Heart right ventricle (tissue), 16 donors: ENCODE measurements around the gene CPXM2. TPM values are rescaled to one million over a fixed set of nuclear protein-coding genes. Genes with fewer than 3 reads are reported as not detected.

Experiments
- ATAC-seq, 8 donors: fragments of 200-7000 bp; cut with Tn5 transposase; one replicate each; pipeline ENCODE4 v1.9.1; 2020; ENCODE audit warnings: mild to moderate bottlenecking in 8 of 8, moderate library complexity in 8 of 8, moderate number of reproducible peaks in 1 of 8
- DNase-seq, 2 donors: peaks; one replicate each; pipeline ENCODE4 v3.0.0-alpha.2; 2020
- H3K27ac ChIP-seq, 10 donors: fragments of 200-600 bp; sonication (generic) in 2 of 10; one replicate each; pipeline versions ENCODE4 v1.5.0 to v1.8.0; 2020 to 2022; ENCODE audit warnings: mild to moderate bottlenecking in 3 of 10
- H3K27me3 ChIP-seq, 7 donors: fragments of 200-600 bp; one replicate each; pipeline ENCODE4 v1.8.0; 2021 to 2022; ENCODE audit warnings: mild to moderate bottlenecking in 2 of 7
- H3K36me3 ChIP-seq, 9 donors: fragments of 200-600 bp; sonication (generic) in 1 of 9; one replicate each; pipeline versions ENCODE4 v1.5.0 to v1.8.0; 2020 to 2022; ENCODE audit warnings: mild to moderate bottlenecking in 2 of 9
- H3K4me1 ChIP-seq, 9 donors: fragments of 200-600 bp; sonication (generic) in 1 of 9; one replicate each; pipeline versions ENCODE4 v1.5.0 to v1.8.0; 2020 to 2022; ENCODE audit warnings: mild to moderate bottlenecking in 4 of 9
- H3K4me3 ChIP-seq, 10 donors: fragments of 200-600 bp; sonication (generic) in 2 of 10; one replicate each; pipeline versions ENCODE4 v1.5.0 to v1.8.0; 2020 to 2022; ENCODE audit warnings: mild to moderate bottlenecking in 7 of 10, moderate library complexity in 2 of 10
- H3K9me3 ChIP-seq, 11 donors: fragments of 200-600 bp in 10 of 11; sonication (generic) in 2 of 11; one replicate each; pipeline versions ENCODE4 v1.5.0 to v1.8.0; 2013 to 2022; ENCODE audit warnings: mild to moderate bottlenecking in 2 of 11, control low read depth in 1 of 11, moderate library complexity in 1 of 11
- WGBS, 2 donors: extraction: QIAGEN DNeasy Blood & Tissue Kit; methylation state at CpG; one replicate each; pipeline ENCODE4 v1.1.7; 2013; ENCODE audit warnings: inconsistent platforms in 1 of 2; 5-methylcytosine and 5-hydroxymethylcytosine counted together
- intact Hi-C, 10 donors: fragments of 100-400 bp; cut with DNase I; formaldehyde crosslinking; loops; one replicate each; pipeline versions ENCODE4 v1.11.1 to v1.14.2; 2022
- polyA plus RNA-seq, 2 donors: library from polyadenylated mRNA; stranded (reverse); fragments of 200-250 nt; gene quantifications; one replicate each; pipeline ENCODE4 v1.2.3, GENCODE V29; 2013
- total RNA-seq, 10 donors: library from RNA; stranded (reverse); fragmentation: NEBNext Ultra II Directional in 3 of 10; extraction: Animal tissue kit (Norgen Biotek cat#: 25700) in 3 of 10; gene quantifications; one replicate each; pipeline versions ENCODE4 v1.2.1 to v1.2.4, GENCODE V29; 2021 to 2023
- TF ChIP-seq, protein P1 (sequence below), 9 donors: fragments of 200-600 bp; sonication (generic) in 2 of 9; IDR thresholded peaks; one replicate each; pipeline versions ENCODE4 v1.5.0 to v1.8.0; 2021 to 2022; ENCODE audit warnings: antibody characterized with exemption in 9 of 9, mild to moderate bottlenecking in 5 of 9, moderate library complexity in 1 of 9
- donor health status: Arrhythmogenic right ventricular cardiomyopathy.
- donor health status: ischemic (EF 13 %, LVEDD 7.1; RV severe dilation, severe dysfunction).
- donor health status: healthy with polysubstance abuse.
- donor health status: DM: no; HTN: yes; CAD: no.
- donor health status: DM: no; HTN: no; CAD: no.
- donor health status: ischemic (EF 25% LVEDD 6.9; RV normal size, moderate dysfunction).
- donor health status: ischemic (EF 25% LVEDD 5.7; RV mildly dilated, moderate dysfunction).
- donor health status: healthy.
- donor health status: DM: yes; HTN: yes; CAD: no.
- donor health status: Ischemic cardiomyopathy.
- donor health status: ischemic (EF 35%, LVEDD 5.7; RV mildly dilated, moderate dysfunction).
- donor health status: nonischemic (EF 11% LVEDD 7.7; RV severe dilation, severe dysfunction).
- donor health status: DM: yes; HTN: yes; CAD: no.
- donor health status: PGD.
- donor health status: ischemic (EF 29% LVEDD 5.4; RV normal size, mild dysfunction).
- donor health status: nonischemic (EF 23%, LVEDD 6.1; RV moderate dilation, normal function).

Gene CPXM2
- total and polyA plus RNA-seq, 12 donors: 2.0 to 9.8 (median 3.8) TPM

DNA sequence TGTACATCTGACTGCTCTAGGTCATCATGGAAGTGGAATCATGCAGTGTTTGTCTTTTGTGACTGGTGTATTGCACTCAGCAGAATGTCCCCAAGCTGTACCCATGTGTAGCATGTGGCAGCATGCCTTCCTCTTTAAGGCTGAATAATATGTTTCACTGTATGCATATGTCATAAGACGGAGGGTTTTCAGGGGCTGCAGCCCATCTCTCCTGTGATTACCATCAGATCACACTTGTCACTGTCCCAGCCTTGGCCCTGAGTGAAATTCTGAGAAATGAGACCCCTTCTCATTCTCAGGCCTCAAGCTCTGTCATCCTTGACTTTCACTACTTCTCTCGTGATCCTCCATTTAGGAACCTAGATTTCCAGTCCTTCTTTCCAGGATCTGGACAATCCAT is 50.0 kb downstream of the CPXM2 start:
- peaks cover 0 to 19% (median 0%) of the 10 kb centered on the region in 11 donors for H3K9me3 ChIP-seq
- WGBS, 2 donors: 75 to 76% methylated on average over 2 of the region's 2 CpGs
- ATAC-seq: no peak
- no peaks in the 10 kb centered on the region for H3K36me3 ChIP-seq
- TF ChIP-seq, protein P1, sequence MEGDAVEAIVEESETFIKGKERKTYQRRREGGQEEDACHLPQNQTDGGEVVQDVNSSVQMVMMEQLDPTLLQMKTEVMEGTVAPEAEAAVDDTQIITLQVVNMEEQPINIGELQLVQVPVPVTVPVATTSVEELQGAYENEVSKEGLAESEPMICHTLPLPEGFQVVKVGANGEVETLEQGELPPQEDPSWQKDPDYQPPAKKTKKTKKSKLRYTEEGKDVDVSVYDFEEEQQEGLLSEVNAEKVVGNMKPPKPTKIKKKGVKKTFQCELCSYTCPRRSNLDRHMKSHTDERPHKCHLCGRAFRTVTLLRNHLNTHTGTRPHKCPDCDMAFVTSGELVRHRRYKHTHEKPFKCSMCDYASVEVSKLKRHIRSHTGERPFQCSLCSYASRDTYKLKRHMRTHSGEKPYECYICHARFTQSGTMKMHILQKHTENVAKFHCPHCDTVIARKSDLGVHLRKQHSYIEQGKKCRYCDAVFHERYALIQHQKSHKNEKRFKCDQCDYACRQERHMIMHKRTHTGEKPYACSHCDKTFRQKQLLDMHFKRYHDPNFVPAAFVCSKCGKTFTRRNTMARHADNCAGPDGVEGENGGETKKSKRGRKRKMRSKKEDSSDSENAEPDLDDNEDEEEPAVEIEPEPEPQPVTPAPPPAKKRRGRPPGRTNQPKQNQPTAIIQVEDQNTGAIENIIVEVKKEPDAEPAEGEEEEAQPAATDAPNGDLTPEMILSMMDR (IDR thresholded peaks at IDR 0.05): no peak
- H3K27ac ChIP-seq: no peak overlapping the region
- H3K4me1 ChIP-seq: no peaks in the 10 kb centered on the region
- no peaks in the 10 kb centered on the region for H3K27me3 ChIP-seq
- H3K4me3 ChIP-seq: no peak overlapping the region
- intact Hi-C loops: no loop called here
- DNase-seq: no peak

DNA sequence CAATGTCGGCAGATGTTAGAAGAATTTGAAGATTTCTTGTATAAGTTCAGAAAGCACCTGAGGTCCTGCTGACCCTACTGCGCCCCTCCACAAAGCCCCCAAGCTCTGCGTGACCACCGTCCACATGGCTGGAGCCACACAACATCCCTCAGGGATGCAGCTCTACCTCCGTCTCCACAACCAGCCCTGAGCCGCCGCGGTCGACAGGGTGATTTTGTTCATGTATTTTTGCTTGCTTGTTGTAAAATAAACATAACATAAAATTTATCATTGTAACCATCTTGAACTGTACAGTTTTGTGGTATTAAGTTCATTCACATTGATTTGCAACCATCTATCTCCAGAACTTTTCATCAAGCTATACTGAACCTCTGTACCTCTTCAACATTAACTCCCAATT is 50.5 kb downstream of the CPXM2 start:
- H3K27ac ChIP-seq: no peak overlapping the region
- H3K4me3 ChIP-seq: no peak overlapping the region
- H3K36me3 ChIP-seq: no peaks in the 10 kb centered on the region
- no peak for DNase-seq
- H3K4me1 ChIP-seq: no peaks in the 10 kb centered on the region
- WGBS, 2 donors: 81 to 93% methylated on average over 9 of the region's 9 CpGs
- TF ChIP-seq, protein P1 (IDR thresholded peaks at IDR 0.05): no peak
- no peaks in the 10 kb centered on the region for H3K27me3 ChIP-seq
- peaks cover 0 to 18% (median 0%) of the 10 kb centered on the region in 11 donors for H3K9me3 ChIP-seq
- ATAC-seq: no peak
- intact Hi-C loops: no loop called here

DNA sequence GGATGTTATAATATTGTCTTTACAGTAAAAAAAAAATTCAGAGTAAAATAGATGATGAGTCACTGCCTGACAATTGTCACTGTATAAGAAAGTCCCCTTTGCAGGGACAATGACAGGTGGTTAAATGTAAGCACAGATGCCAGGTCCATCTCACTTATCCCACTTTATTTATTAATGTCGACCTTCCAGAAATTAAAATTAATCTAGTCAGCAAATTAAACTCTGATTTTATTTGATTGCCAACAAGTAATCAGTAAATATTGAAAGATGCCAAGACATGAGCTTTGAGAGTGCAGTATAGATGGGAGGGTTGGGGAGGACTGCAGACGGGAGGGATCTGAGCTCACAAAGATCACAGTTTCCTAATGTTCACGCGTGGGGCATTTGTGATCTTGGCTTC is 50.9 kb downstream of the CPXM2 start:
- TF ChIP-seq, protein P1 (IDR thresholded peaks at IDR 0.05): no peak
- H3K9me3 ChIP-seq: peaks cover 0 to 14% (median 0%) of the 10 kb centered on the region in 11 donors
- no peaks in the 10 kb centered on the region for H3K27me3 ChIP-seq
- no peak for ATAC-seq
- intact Hi-C loops: no loop called here
- 77 to 84% methylated on average over 4 of the region's 4 CpGs for WGBS, 2 donors
- no peaks in the 10 kb centered on the region for H3K36me3 ChIP-seq
- H3K27ac ChIP-seq: no peak overlapping the region
- no peak for DNase-seq
- H3K4me3 ChIP-seq: no peak overlapping the region
- no peaks in the 10 kb centered on the region for H3K4me1 ChIP-seq

DNA sequence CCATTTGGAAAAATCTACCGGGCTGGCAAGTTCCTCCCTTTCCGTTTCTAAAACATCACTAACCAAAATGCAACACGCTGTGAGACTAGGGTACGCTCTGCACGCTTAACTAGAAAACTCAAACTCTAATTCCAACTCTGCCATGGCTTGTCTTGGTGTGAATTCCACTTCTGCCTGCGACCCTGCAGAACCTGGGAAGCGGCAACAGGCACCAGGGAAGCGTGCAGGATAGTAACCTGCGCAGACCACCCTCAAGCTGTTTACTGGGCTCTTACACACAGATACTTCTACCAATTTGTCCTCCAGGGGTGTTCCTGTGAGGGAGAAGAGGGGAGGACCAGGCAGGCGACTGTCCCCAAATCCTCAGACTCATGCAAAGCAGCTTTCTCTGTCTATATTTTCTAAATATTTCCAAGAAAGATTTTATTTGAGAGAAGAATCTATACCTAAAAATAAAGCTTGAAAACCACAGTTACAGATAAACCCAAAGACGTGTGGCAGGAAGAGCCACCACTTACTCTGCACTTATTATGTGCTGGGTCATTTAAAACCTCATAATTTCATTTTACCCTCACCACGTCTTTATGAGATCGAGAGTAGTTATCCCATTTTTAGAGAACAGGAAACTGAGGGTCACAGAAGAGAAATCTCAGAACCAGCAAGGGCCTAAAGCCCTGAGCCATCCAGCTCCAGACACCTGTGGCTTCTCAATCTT is 52.9 kb downstream of the CPXM2 start:
- Histone ChIP-seq H3K4me1 (no peaks in the 10 kb centered on the region), H3K36me3 (no peaks in the 10 kb centered on the region), H3K4me3 (no peak overlapping the region), H3K27ac (no peak overlapping the region), H3K9me3 (no peaks in the 10 kb centered on the region), H3K27me3 (peaks cover 0 to 3% (median 0%) of the 10 kb centered on the region in 7 donors)
- DNase-seq: no peak
- WGBS, 2 donors: 83 to 85% methylated on average over 13 of the region's 13 CpGs
- TF ChIP-seq, protein P1 (IDR thresholded peaks at IDR 0.05): no peak
- ATAC-seq: no peak
- intact Hi-C loops: no loop called here
